Activated CD4-positive, alpha-beta T cell treated with anti-CD3 and anti-CD28 coated beads for 1 hour (primary cell): ENCODE measurements around the gene PCDHA1.

Source experiments
- DNase-seq: peaks from one replicate; pipeline ENCODE4 v3.0.0-alpha.2; 2020

Gene PCDHA1

DNA sequence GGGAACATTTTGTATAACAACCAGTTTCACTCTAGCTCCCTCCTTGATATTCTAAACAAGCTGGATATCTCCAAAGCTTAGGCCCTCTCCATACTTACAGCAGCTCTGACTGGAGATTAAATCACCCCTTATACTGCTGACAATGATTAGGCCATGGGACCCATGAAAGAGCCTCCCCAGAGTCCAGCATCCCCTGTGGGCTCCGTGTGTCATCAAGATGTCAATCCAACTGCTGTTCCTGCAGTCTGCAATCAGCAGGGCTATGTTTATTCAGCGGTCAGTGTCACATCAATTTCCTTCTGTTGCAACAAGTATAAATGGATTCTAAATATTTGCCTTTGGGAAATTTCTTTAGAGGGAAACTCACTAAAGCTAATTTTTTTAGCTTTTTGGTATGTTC lies 206.9 kb downstream of the PCDHA1 start:
- DNase-seq = no peak

DNA sequence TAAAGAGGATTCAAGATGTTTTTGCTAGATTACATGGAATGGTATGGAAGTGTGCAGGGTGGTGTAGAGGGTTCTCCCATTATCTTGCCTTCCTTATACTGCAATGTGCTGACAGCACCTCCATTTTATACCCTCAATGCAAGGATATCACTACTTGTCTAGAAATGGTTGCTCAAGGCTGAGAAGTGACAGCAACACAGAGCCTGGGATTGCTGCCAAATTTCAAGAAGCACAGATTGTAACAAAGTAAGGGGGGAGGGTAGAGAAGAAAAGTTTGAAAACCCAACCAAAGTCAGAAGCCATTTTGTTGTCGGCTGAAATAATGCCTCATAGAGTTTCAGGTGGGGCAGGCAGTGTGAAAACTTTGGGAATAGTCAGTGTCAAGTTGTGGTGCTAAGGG lies 210.1 kb downstream of the PCDHA1 start:
- no peak for DNase-seq

DNA sequence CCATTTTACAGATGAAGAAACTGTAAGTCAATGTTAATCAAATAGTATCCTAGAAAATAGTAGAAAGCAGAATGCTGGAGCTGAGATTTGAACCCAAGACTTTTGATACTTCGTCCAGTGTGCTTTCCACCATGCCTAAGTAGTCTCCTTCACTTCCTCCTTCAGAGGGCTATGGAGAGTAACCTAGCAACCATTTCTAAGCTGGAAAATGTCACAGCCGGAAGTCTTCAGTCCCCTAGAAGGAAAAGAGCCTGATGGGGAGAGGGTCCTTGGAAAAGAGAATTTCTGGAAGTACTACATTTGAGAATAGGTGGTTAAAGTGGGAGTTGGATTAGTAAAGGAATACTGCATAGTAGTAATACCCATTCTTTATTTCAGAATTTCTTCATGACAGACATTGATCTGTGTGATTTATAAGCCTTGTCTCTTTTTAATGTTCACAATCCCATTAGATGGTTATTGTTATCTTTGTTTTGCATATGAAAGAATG lies 213.0 kb downstream of the PCDHA1 start:
- no peak for DNase-seq

DNA sequence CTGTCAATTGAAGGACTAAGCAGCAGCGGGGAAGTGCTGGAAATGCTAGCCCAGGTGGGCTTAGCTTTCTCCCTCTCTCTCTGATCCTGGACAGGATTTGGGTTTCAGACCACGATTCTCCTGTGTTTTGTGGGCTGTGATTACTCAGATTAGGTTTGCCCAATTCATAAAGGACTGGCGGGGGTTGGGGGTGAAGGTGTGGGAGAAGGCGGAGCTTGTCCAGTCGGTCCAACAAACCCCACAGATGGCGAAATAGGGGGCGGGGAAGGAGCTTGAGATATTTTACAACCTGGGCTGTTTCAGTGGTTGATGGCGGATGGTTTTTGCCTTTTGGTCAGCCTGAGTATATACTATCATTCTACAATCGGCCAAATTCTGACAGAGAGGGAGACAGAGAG lies 215.5 kb downstream of the PCDHA1 start:
- DNase-seq = no peak

DNA sequence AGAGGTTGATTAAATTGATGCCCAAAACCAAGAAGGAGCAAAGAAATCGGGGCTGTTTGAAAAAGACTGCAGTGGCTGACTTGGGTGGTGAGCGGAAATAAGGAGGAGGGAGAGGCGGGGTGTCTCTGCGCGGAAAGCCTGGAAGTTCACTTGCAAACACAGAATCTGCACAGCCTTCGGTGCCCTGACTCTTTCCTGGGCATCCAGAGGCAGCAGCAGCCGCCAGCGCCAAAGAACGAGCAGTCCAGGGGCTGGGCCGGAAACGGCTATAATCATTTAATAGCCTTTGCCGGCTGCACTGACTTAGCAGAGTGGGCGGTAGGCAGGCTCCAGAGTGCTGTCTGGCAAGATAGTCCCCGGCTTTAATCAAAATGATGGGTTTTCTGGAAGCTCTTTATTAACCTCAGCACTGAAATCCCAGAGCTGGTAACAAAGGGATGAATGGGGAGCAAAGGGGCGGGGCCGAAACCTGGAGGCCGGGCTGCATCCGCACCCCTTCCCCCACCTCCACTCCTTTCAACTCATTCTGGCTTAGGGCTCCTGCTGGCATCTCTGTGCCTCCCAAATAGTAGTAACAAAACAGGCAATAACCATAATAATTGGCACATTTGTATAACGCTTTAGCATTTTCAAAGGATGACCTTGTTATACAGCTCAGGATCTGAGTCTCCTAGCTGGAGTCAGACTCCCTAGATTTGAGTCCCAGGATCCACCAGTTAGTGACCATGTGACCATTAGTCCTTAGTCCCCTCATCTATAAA lies 216.1 kb downstream of the PCDHA1 start:
- DNase-seq = no peak

DNA sequence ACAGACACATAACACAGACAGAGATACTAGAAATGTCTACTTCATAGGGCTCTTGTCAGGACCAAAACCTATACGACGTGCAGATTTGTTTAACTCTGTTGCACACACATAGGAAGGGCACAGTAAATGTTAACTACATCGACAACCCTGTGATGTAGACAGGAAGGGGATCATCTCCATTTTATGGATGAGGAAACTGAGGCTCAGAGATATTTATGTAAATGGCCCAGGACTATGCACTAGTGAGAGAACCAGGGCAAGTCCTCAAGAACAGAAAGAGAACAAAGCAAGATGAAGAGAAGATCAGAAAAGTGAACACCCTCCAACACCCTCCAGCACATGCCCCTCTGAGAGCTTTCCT lies 216.6 kb downstream of the PCDHA1 start:
- DNase-seq = no peak

DNA sequence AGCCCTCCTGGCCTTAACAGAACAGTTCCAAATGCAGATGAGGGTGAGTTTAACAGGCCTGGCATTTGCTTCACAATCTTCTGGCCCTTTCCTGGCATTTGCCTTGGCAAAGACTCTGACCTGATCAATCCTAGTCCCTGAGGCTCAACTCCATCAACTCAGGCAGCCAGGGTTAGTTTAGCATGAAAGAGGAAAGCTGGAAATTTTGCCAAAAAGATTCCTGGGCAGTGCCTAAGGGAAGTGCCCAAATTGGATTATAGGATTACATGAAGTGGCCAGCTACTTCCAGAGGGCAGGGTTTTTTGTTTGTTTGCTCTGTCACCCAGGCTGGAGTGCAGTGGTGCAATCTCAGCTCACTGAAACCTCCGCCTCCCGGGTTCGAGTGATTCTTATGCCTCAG lies 217.1 kb downstream of the PCDHA1 start:
- no peak for DNase-seq

DNA sequence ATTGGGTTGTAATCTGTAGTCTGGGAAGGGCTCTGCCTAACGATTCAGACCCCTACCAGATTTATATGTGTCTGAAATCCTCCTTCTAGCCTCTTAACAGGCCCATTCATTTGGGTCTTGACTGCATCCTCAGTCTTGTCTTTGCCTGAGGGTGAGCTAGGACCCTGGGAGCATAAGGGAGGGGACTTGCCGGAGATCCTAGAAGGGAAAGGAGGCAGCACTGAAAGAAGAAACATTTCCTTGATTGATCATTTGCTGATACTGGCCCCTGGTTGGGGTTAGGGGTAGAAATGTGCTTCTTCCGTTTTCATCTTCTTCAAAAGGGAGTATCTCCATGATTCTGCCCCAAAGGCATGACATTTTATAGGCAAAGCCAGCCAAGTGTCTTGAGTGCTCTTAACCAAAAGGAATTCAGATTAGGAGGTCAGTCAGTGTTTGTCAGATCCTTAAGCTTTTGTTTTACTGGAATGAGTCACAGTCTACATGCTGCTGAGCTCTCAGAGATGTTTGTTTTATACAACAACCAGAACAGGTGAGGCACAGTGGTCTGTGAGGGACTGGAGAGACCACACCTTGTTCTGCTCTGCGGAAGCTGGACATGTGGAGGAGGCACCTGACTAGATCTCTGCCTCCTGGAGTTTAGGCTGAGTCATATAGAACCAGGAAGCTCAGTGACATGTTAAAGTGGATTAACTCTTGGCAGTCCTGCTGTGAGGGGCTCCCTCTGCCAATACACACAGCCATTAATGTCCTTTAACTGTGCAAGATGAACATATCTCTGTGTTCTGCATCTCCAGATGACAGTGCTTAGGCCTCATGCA lies 218.1 kb downstream of the PCDHA1 start:
- no peak for DNase-seq

DNA sequence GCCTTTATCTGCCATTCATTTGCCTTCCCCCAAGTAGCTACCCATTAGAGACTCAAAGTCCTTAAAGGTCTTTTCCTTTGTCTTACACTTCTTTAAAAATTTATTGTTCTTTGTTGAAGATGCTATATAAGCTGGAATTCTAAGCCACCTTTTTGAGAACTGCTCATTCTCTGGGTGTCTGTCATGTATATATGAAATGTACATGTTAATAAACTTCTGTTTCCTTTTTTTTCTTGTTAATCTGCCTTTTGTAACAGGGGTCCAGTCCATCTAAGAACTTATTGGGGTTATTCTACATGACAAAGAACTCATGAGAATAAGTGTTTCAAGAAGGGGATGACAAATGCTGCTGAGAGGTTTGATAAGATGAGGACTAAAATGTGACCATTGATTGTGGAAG lies 221.9 kb downstream of the PCDHA1 start:
- no peak for DNase-seq

DNA sequence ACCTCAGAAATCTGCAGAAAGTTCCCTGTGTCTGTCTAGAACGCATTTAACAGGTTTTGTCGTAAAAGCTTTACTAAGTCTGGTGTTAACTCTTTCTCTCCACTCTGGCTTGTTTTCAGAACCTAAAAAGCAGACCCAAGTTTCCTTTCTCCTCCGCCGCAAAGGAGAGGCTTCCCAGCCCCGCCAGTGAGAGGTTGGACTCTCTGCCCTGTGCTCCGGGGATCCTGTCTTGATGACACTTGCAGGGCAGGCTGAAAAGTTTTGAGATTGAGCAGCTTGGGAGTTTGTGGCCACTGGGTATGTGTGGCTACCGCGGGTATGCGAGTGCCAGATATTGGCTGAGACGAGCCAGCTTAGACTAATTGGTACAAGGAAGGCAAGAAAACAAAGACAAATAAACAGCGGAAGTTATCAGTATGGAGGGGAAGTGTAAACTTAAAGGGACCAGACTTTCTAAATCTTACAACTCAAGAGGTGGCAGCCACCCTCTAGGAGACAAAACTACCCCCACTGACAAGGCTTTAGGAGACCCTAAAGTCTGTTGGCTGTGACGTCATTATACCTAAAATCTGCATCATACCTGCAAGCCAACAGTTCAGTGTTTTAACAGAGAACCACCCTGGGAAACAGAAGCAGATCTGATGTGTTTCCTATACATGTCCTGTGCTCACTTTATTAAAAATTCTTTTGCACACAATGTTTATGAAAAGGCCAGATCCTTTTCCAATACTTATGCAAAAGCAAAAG lies 224.3 kb downstream of the PCDHA1 start:
- no peak for DNase-seq

DNA sequence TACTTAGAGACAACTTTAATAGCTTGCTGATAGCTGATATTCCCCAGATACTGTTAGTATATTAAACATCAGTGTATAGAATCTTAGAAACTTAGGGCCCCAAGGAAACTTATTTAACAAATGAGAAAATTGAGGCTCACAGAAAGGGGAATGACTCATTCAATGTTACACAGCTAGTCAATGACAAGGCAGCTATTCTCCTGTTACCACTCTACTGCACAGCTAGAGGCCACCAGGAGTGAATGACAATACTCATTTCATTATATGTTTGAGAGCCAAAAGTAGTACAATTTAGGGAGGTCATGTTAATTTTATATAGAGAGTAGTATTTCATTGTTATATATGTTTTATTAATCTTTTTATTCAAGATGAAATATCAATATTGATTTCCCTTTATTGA lies 232.0 kb downstream of the PCDHA1 start:
- DNase-seq = no peak

DNA sequence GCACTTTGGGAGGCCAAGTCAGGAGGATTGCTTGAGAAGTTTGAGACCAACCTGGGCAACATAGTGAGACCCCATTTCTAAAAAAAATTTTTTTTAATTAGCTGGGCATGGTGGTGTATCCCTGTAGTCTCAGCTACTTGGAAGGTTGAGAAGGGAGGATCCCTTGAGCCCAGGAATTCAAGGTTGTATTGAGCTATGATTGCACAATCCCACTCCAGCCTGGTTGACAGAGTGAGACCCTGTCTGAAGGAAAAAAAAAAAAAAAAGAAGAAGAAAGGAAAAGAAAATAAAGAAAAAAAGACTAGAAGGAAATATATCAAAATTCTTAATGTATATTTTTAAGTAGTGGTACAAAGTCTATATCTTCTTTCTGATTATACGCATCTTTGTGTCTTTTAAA lies 236.4 kb downstream of the PCDHA1 start:
- DNase-seq = no peak

DNA sequence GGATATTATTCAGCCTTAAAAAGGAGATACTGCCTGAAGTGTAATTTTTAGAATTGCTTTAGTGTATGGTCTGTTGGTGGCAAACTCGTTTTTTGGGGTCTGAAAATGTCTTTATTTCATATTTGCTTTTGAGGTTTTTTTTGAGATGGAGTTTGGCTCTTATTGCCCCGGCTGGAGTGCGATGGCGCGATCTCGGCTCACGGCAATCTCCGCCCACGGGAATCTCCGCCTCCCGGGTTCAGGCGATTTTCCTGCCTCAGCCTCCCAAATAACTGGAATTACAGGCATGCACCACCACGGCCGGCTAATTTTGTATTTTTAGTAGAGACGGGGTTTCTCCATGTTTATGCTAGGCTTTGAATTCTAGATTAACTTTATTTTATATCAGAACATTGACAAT lies 245.1 kb downstream of the PCDHA1 start:
- DNase-seq = no peak

DNA sequence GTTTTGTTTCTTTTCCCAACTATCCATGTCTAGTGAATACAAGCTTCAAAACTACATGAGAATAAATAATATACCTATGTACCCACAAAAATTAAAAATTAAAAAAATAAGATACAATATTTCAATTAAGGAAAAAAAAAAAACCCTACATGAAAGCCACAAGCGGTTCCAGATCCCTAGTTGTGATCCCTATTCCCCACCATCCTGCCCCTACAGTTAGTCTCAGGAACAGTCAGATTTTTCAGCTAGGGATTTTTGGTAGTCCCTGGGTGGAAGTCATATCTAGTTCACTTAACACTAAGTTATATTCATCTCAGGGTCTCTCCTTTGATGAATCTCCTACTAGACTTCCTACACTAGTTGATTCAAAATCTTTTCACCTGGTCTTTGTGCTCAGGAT lies 246.7 kb downstream of the PCDHA1 start:
- DNase-seq = no peak

DNA sequence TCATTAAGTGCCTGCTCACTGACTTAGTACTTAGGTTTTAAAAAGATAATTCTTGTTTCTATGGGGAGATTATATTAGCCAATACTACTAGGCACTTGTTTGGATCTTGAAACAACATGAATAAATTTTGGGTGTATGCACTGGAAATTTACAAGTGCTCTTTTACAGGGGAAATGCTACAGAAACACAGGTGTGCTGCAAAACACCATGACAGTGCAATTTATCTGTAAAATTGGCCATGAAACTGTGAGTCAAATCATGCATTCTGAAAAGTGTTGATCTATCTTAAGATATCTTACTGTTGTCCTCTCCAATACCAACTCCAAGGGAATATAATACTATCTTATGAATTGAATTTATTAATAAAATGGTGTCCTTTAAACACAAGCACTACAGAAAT lies 253.1 kb downstream of the PCDHA1 start:
- DNase-seq = no peak

DNA sequence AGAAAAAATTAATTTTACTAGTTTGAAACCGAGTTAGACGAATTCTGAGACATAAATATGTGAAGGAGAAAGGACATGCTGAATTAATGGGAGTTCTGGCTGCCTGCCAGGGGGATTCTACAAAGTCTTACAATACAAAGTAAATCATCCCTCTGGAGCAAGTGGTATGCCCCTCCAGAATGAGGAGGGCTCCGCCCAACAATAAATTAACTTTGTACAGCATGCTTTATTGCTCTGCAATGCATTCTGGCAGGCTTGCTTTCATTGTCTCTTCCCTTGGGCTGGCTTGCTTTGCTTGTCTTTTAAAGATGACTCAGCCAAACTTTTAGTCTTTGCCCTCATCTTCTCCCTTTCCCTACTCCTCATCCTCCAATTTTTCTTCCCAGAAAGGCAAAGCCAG lies 253.6 kb downstream of the PCDHA1 start:
- no peak for DNase-seq

DNA sequence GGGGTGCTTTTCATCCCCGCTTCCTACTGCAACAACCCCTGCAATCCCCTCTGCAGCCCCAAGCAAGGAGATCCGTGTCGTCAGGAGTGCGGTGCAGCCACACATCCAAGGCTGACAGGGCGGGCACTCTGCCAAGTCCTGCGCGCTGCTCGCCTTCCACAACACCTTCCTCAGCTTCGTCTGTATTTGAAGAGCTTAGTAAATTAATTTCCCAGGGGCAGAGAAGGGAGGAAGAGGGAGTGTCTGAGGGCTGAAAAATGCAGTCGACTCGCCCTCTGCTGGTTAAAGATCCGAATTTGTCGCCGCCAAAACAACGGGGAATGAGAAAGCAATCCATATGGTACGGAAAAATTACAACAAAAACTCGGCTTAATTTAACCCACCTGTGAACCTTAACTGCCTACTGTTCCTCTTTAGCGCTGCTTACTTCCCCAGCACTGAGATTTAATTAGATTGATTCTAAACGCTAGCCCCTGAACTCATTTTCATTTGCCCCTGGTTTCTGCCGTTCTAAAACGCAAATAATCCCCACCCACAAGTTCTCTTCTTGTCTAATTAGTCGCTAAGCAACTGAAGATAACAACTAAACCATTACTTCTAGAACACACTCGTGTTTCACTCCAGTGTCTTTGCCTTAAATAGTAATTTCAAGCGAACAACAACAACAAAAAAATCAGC lies 254.3 kb downstream of the PCDHA1 start:
- DNase-seq = no peak

DNA sequence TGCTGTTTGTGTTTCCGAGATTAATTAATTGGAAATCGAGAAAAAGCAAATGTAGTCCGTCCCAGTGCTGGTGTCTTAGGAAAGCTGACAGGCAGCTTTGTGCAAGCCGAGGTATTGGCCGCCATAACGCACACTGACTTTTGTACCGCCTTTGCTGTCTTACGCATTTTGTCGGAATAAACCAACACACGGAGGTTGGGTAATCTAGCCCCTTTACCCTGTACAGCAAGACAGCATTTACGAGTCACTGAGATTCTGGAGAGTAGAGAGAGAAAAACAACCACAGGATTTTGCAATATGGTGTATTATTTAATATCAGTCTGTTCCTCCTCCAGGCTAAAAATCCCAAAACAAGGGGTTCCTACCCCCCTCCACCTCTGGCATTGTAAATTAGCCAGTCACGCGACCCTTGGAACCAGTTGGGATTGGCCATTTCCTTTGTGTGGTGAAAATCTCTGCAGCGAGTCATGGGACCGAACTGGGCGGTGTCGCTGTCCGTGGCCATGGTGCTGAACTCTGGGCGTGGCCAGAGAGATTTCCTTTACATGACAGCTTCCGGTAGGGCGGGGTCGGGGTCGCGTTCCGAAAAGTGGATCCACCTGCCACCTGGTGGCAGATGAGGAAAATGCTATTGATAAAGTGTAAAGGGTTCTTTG lies 255.0 kb downstream of the PCDHA1 start:
- DNase-seq = peak; percentile 15

DNA sequence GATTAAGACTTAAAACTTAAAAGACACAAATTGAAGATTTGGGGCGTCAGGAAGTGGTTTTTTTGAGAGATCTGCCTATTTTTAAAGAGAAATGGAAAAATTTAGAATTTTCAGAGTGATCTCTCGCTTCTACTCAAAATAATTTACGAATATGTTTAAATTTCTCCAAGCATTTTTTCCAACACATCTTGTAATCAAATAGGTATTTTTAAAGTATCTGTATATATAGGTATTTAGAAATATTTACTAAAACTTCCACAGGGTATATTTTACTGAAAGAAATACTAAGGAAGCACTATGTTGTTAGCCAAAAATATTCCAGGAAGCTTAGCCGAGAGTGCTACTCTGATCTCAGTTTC lies 255.5 kb downstream of the PCDHA1 start:
- DNase-seq = no peak

DNA sequence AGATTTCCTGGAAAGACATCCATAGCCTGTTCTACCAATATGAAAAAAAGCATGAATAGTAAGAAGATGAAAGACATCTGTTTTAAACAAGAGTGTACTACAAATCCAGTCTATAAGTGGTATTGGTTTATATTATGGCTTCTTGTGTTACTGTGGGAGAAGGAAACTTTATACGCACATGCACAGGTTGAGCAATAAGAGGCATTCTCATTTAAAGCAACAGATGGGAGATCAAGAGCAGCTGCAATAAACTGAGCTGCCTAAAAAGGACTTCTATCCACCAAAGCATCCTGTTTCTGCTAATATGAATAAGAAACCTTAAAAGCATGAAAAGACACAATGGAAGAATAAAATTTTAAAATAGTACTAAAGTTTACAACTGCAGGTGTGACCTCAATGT lies 256.6 kb downstream of the PCDHA1 start:
- no peak for DNase-seq

DNA sequence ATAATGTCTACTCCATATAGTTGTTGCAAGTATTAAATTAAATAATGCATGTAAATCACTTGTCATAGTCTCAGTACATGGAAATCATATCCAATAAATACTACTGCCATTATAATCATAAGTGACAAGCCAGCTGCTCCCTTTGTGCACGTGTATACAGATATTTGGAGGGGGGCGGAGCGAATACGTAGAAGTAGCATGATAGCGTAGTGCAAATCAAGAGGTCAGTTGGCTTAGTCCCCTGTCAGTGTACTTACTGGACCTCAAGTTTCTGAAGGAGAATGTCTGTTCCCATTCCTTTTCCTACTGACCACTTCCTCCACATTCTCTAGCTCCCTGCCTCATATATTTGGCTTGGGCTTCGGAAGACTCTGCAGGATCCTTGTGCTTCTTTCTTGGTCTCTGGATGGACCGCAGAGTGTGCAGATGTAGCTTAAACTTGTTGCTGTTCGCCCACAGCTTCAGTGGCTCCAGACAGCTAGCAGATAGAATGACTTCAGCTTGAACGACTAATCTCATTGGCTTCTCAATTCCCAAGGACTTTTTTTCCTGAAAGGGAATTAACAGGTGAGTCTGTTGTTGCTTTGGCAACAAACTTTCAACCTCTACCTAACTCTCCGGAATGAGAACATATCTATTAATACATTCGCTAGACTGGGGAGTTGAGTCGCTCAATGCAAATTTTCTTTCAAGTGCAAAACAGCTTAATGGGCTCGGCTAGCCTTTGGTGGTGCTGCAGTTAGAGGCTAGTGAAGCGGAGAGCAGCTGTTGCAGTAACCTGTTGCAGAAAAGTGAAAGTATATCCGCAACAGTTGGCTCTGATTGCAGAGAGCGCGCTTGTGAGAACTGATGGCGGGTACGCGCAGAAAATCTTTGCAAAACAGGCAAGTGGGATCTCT lies 264.9 kb downstream of the PCDHA1 start, which contains the start of gene PCDHB1:
PCDHB1 (plus strand) TSS at position 753 of the 899 bp plus-strand sequence; CDS start at position 850, 97 bp downstream.
- no peak for DNase-seq

DNA sequence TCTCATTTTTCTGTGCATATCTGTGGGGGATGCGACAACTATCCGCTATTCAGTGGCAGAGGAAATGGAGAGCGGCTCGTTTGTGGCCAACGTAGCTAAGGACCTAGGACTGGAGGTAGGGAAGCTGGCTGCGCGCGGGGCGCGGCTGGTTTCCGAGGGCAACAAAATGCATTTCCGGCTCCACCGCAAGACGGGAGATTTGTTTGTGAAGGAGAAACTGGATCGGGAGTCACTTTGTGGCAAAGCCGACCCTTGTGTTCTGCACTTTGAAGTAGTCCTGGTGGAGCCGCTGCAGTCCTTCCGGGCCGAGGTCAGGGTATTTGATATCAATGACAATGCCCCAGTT lies 265.6 kb downstream of the PCDHA1 start:
- DNase-seq = no peak
